Ishikawa (cell line): ENCODE results near the gene F10.

Experiments used
- CREB1 ChIP-seq: IDR thresholded peaks from 2 replicates; pipeline ENCODE4 v1.6.1; 2012; ENCODE audit warnings: low read depth
- EGR1 ChIP-seq: IDR thresholded peaks from 2 replicates; pipeline ENCODE4 v1.6.1; 2012
- EP300 ChIP-seq: IDR thresholded peaks from 2 replicates; pipeline ENCODE4 v1.6.1; 2012; ENCODE audit warnings: borderline replicate concordance
- FOXM1 ChIP-seq: IDR thresholded peaks from 2 replicates; pipeline ENCODE4 v1.6.1; 2012; ENCODE audit warnings: low read depth, borderline replicate concordance
- RAD21 ChIP-seq: IDR thresholded peaks from 2 replicates; pipeline ENCODE4 v1.6.1; 2012; ENCODE audit warnings: low read depth
- TAF1 ChIP-seq: IDR thresholded peaks from 2 replicates; pipeline ENCODE4 v1.6.1; 2012; ENCODE audit warnings: low read depth, mild to moderate bottlenecking
- TEAD4 ChIP-seq: IDR thresholded peaks from 2 replicates; pipeline ENCODE4 v1.6.1; 2012
- YY1 ChIP-seq: IDR thresholded peaks from 2 replicates; pipeline ENCODE4 v1.6.1; 2012; ENCODE audit warnings: low read depth
- ZBTB7A ChIP-seq: IDR thresholded peaks from 2 replicates; pipeline ENCODE4 v1.6.1; 2012; ENCODE audit warnings: low read depth
- TF ChIP-seq, protein P1 (sequence below): IDR thresholded peaks from 2 replicates; pipeline ENCODE4 v1.6.1; 2012; ENCODE audit warnings: low read depth, mild to moderate bottlenecking

GRCh38 chr13:113138792-113139551 lies 16.4 kb downstream of the F10 start:
- no peak for TF ChIP-seq FOXM1
- TF ChIP-seq CREB1 = no peak
- TF ChIP-seq TAF1 = no peak
- no peak for TF ChIP-seq ZBTB7A
- TF ChIP-seq RAD21 = no peak
- TF ChIP-seq EGR1 = no peak
- no peak for TF ChIP-seq EP300
- TF ChIP-seq YY1 = no peak
- no peak for TF ChIP-seq TEAD4
- TF ChIP-seq, protein P1, sequence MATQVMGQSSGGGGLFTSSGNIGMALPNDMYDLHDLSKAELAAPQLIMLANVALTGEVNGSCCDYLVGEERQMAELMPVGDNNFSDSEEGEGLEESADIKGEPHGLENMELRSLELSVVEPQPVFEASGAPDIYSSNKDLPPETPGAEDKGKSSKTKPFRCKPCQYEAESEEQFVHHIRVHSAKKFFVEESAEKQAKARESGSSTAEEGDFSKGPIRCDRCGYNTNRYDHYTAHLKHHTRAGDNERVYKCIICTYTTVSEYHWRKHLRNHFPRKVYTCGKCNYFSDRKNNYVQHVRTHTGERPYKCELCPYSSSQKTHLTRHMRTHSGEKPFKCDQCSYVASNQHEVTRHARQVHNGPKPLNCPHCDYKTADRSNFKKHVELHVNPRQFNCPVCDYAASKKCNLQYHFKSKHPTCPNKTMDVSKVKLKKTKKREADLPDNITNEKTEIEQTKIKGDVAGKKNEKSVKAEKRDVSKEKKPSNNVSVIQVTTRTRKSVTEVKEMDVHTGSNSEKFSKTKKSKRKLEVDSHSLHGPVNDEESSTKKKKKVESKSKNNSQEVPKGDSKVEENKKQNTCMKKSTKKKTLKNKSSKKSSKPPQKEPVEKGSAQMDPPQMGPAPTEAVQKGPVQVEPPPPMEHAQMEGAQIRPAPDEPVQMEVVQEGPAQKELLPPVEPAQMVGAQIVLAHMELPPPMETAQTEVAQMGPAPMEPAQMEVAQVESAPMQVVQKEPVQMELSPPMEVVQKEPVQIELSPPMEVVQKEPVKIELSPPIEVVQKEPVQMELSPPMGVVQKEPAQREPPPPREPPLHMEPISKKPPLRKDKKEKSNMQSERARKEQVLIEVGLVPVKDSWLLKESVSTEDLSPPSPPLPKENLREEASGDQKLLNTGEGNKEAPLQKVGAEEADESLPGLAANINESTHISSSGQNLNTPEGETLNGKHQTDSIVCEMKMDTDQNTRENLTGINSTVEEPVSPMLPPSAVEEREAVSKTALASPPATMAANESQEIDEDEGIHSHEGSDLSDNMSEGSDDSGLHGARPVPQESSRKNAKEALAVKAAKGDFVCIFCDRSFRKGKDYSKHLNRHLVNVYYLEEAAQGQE = no peak
